Glomerular visceral epithelial cell (primary cell): ENCODE results near the gene CCDC9.

Experiments
- DNase-seq: peaks from one replicate; pipeline ENCODE4 v3.0.0-alpha.2; 2016; ENCODE audit errors: extremely low spot score

Gene CCDC9

DNA sequence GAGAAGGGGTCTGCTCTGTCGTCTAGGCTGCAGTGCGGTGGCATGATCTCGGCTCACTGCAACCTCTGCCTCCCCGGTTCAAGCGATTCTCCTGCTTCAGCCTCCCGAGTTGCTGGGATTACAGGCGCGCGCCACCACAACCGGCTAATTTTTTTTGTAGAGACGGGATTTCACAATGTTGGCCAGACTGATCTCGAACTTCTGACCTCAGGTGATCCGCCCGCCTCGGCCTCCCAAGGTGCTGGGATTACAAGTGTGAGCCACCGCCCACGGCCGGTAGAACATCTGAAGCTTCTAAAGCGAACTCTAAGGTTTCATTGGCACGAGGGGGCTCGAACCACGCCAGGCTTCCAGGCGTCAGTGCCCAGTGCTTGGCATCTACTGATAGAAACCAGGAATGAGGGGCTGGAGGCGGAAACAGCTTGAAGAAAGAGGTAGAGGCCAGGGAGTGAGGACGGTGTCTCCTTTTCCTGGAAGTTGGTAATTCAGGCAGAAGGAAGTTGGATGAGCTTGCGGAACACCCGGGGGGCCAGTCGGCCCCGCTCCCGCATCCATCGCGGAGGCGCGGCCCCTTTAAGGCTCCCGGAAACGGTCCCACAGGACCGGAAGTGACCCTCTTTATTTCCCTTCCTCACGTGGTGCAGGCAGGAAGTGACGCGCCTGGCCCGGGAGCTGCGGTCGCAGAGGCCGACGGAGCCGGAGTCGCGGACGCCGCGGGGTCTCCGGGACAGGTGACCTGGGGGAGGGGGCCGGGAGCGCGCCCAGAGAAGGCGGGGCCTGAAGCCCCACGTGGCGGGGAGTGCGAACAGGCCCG is at the start of gene CCDC9:
Gene CCDC9 (plus strand): TSS at position 647 of the 814 bp plus-strand sequence. CDS start 1,876 bp downstream, outside the sequence.
- DNase-seq = peak; percentile 97

DNA sequence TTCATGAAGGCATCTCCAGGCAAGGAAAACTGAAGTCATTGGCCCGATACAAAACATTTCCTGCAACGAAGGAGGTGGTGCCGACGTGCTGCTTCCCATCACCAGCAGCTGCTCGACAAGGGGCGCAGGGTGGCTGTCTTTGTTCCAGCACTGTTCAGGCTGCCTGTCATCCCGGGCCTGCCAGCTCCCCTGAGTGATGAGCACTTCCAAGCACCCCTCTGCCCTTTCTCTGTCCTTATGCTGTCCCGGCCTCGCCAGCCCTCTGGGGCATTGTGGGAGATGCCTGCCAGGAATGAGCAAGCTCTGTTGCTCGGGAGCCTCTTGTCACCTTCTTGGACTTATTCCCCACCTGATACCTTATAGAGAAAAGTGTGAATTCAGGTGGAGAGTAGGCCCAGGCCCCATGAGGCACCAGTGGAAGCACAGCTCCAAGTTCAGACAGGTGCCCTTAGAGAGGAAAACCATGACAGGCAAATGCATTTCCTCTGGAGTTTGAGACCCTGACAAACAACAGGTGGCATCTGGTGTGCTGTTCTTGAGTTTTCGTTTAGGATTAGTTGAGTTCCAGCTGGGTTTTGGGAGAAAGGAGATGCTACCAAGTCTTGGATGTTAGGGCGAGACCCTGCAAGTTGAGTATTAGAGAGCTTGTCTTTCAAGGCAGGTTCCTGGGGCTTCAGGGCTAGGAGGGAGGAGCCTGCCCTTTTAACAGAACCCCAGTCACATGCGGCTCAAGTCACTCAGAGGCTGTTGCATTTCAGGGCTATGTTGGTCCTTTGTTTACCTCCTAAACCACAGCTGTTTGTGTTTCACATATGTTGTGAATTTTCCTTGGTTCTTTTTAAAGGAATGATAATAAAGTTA is 46.8 kb upstream of the CCDC9 start:
- no peak for DNase-seq

DNA sequence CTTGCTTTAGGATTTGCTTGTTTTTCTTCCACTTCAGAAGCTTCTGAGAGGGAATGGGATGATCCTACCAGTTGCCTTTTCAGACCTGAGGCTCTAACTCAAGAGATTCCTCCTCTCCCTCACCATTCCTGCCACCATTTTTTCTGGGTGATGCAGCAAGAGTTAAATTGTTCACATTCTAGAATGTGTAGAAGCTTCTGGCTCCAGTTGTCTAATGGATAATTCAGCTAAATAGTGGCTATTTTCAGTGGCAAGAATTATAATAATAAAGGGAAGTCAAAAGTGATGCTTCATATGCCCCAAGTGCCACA is 46.2 kb upstream of the CCDC9 start:
- no peak for DNase-seq

DNA sequence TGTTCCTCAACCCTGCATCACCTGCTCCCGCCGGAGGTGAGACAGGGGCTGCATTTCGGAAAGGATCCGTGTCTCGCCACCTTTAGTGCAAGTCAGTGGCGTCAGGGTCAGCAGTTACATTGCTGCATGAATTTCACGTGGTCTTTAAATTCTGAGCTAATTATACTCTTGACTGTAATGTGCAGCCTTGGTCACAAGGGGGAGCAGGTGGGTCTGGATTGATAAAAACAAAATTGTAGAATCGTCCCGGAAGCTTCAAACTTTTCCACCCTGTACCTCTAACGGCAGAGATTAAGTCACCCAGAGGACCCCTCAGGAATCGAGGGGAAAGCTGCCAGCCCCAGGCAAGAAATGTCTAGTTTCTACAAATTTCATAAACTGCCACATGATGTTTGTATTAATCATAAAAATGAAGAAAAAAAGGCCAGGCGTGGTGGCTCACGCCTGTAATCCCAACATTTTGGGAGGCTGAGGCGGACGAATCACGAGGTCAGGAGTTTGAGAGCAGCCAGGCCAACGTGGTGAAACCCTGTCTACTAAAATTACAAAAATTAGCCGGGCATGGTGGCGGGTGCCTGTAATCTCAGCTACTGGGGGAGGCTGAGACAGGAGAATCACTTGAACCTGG is 45.5 kb upstream of the CCDC9 start:
- DNase-seq = peak; percentile 81

DNA sequence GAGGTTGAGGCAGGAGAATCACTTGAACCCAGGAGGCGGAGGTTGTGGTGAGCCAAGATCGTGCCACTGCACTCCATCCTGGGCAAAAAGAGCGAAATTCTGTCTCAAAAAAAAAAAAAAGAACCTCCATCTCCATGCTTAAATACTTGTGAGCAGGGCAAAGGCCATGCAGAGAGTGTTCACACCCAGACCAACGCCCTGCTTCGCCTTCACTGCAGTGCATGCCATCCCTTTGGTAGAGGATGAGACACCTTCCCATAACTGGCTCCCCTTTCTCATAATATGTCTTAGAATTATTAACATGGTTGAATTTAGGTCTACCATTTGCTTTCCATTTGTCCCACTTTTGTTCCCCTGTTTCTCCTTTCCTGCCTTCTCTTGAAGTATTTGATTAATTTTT is 40.7 kb upstream of the CCDC9 start:
- DNase-seq = no peak

DNA sequence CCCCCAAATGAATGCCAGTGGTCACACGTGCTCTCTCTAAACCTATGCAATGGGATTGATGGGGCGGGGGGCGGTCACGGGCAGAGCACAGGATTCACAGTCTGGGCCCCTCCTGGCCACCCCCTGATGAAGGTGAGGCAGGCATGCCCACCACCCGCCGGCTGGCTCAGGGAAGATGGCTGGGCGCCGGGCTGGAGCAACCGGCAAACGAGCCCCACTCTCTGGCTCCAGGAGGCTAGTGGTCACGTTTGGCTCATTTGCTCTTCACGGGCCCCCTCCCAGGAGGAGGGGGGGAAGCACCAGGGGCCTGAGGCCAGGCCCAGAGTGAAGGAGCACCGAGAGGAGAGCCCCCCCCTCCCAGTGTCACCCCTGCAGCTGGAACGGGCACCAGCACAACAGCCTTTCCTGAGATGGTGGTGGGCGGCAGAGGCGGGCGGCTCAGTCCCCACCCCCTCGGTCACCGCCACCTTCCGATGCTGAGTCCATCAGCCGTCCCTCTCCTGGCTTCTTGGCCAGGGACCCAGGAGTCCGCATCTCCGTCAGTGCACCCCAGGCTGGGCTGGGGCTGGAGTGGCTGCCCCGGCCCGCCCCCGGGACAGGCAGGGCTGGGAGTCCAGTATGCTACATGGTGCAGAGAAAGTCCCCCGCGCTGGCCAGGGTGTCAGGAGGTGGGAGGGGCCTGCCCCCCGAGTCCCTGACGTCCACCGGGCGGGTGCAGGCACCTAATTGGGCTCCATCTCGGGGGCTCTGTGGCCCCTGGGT is 35.1 kb upstream of the CCDC9 start:
- no peak for DNase-seq

DNA sequence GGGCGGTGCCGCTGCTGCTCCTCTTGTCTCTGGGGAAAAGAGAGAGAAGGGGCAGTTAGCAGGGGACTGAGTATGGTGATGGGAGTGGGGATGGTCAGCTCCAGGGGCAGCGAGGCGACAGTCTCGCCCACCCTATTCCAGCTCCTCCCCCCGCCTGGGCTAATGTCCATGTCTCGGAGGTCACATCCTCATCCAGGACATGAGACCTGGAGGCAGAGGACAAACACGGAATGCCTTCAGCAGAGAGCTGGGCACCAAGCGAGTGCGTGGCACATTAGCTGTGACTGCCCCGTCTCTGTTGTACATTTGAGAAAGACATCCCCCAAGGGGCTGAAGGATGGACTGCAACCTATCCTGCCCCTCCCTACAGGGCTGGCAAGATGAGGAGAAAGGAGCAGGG is 34.4 kb upstream of the CCDC9 start:
- no peak for DNase-seq

DNA sequence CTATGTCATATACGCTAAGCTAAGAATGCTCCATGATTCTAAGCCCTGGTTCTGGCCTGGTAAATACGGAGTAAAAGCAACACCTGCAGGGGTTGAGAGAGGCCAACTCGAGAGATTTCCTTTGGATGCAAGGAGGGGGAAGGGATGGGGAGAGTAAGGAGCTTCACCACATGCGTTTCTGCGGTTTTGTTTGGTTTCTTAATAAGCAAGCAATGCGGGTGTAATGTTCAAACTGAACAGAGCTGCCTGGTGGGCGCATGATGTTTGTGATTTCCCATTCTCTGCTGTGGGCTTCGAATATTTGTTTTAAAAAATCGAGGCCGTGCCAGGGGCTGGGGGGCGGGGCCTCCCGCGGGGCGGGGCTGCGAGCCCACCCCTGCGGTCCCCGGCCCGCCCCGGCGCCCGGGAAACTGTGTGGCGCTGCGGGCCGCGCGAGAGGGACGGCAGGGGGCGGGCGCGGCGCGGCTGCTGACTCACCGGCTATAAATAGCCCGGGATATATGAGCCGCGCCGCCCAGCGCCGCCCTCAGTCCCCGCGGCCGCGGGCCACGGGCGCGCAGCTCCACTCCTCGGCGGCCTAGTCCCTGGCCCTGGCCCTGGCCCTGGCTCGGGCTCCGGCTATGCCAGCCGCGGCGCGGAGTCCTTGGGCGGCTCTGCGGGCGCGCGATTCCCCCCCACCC is 30.4 kb upstream of the CCDC9 start:
- DNase-seq = peak; percentile 94

DNA sequence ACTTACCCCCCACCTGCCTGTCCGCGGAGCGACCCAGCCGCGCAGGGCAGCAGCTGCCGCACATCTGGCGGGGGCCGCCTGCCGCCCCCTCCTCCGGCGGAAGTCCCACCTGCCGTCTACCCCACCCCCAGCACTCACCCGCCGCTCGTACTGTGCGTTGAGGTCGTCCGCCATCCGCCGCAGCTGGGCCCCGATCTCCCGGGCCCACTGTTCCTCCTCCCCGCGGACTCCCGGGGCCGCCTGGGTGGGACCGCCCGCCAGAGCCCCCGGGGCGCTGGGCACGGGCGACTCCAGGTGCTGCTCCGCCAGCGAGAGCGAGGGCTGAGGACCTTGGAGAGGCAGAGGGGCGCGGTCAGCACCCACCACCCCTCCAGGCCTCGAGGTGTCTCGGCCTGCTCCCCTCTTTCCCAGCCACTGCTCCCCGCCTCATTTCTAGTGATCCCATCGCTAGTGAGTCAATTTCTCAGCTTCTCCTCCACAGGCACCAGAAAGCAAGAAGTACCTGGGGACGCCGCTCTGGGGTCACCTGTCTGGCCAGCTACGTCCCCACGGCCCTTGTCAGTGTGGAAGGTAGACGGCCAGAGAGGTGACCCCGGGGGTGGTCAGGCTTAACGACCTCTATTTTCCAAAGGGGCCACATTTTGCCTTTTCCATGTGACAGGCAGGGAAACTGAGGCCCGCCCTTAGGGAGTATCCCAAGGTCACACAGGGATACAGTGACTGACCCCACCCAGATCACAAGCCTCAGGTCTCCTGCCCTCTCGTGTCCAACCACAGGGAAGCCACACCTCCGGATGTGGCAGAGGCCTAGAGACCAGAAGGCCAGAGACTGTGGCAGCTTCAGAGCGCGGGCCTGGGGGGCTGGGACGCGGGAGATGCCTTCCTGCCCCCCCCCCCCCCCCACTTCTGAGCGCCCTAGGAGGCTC is 29.6 kb upstream of the CCDC9 start:
- peak; percentile 90 for DNase-seq

DNA sequence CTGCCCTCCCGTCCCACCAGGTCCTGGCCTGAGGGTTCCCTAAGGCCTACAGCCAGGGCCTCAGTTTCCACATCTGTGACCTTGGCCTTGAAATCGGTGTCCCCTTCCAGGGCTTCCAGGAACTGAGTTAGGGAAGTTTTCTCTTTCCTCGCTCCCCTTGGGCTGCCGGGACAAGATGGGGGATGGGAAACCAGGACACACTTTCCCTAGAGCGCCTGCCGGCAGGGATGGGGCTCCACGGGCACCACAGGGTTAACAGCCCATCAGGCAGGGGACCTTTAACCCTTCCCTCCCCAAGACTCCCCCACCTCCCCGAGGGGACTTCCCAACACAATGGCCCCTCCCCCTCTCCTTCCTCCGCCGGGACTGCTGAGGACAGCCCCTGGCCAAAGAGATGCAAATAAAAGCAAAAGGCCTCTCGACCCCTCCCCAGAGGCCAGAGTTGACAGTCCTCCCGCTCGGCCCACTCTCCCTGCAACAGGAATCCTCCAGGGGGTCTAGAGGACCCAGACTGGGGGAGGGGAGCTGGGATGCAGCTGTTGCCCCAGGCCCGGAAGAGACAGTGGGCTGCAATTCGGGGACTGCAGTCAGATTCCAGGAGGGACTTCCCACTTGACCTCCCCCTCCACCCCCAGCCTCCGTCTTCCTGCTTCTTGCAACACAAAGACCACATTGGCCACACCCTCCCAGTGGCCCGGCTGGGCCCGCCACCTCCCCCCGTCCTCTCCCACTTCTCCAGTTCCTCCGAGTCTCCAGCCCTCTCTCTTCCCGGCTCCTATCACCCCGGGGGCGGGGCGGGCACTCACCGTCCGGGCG is 28.8 kb upstream of the CCDC9 start:
- peak; percentile 95 for DNase-seq

DNA sequence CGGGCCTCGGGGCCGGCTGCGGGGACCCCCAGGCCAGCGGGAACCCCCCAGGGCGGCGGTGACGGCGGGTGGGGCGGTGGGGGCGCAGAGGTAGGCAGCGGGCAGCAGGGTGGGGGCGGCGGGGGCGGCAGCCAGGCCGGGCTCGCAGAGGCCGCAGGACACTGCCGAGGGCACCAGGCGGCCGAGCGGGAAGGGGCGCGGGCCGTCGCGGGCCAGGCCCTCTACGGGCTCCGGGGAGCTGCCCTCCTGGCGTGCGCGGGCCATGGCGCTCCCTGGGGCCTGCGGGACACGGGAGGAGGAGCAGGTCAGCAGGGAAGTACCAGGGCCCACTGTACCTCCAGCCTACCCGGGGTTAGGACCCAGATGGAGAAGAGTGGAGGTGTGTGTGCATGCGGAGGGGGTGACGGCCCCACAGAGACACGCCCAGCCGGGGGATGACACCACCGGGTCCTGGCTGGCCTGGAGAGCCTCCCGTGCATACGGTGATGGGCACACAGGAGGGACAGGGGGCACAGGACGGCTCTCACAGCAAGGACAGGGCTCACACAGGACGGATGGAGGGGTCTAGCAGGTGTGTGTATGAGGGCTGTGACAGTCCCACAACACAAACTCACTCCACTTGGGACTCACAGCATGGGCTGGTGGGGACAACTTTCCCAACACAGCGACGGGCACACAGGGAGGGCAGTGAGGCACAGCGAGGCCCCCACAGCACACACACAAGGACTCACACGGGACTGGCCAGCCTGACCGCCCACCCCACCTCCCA is 28.0 kb upstream of the CCDC9 start:
- DNase-seq = peak; percentile 73

DNA sequence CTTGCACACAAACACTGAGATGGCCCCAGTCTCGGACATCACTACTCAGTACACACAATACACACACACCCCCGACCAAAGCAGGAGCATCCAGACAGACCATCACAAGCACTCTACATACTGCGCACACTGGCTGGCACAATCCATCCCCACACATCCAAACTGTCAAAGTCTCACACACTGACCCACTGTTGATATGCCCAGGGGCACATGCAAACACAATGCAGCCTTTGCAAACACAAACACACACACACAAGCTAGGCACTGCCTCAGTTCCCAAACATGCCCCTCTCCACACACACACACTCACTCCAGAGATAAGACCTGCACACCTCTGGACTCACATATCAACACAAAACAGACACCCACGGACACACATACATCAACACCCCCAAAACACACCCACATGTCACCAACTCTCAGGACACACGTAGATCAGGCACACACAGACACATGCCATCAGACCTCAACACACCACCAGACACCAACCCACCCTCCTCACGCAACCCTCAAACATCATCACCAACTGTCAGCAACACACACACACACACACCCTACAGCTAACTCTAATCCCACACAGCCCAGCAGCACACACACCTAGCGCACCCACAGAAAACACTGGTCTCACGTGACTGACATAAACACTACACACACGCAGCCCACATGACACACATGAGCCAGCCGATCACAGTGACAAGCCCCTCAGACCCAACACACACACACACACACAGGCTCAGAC is 27.2 kb upstream of the CCDC9 start:
- DNase-seq = no peak

DNA sequence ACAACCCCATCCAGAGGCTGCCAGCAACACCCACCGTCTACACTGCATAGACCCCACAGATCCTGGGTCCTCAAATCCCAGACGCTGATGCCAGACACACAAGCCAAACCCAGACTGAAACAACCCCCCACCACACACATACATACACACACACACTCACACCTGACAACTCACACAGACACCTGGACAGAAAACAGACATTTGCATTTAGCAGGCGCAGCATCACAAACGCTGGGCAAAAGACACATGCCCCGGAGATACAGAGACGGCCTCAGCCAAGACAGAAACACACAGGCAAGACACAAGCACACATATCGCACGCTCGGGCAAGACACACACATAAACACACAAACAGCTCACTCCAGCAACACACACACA is 26.7 kb upstream of the CCDC9 start:
- no peak for DNase-seq

DNA sequence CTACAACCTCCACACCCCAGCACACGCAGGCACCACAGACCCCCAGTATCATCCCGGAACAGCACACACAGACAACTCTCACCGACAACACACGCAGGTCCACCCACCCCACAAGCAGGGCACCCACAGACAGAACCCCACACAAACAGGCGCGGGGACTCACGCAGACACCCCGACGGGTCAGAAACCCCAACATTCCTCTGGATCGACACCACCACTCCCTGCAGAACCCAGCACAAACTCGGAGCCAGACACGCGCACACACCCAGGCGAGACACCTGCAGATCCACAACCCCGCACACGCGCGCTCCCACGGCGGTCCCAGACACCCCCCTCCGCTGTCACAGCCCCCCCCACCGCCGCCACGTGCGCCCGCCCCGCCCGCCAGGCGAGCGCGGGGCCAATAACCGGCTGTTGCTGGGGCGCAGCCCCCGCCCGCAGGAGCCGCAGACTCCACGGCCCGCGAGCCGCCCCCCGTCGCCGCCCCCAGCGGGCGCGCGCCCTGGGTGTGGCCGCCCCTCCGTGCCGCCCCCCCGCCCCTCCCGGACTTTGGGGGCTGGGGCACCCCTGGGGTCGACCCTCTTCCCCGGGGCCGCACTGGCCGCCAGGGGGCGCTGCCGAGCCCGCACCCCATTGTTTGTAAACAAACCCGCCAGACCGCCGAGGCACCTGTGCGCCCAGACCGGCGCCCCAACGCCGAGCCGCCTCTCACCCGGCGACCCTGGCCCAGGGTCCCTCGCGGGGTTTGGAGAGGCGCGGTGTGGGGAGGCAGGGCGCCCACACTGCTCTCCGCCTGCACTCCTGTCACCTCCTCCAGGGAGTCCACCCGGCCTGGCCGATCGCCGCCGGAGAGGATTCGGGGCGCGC is 26.0 kb upstream of the CCDC9 start:
- DNase-seq = peak; percentile 65

DNA sequence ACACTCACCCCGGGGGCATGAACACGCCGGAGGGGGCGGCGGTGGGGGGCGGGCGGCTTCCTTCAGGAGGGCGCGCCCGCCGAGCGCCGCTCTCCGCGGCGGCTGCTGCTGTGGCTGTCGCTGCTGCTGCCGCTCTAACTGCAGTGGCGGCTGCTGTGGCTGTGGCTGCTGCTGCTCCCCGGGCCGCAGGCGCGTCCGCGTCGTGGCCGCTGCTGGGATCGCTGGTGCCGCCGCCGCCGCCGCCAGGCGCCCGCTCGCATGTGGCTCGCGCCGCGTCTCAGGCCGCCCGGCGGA is 25.5 kb upstream of the CCDC9 start, which contains the start of gene BBC3:
Gene BBC3 (minus strand): TSS at position 279 of the 294 bp plus-strand sequence. CDS start 2,768 bp downstream, outside the sequence.
- DNase-seq = no peak

DNA sequence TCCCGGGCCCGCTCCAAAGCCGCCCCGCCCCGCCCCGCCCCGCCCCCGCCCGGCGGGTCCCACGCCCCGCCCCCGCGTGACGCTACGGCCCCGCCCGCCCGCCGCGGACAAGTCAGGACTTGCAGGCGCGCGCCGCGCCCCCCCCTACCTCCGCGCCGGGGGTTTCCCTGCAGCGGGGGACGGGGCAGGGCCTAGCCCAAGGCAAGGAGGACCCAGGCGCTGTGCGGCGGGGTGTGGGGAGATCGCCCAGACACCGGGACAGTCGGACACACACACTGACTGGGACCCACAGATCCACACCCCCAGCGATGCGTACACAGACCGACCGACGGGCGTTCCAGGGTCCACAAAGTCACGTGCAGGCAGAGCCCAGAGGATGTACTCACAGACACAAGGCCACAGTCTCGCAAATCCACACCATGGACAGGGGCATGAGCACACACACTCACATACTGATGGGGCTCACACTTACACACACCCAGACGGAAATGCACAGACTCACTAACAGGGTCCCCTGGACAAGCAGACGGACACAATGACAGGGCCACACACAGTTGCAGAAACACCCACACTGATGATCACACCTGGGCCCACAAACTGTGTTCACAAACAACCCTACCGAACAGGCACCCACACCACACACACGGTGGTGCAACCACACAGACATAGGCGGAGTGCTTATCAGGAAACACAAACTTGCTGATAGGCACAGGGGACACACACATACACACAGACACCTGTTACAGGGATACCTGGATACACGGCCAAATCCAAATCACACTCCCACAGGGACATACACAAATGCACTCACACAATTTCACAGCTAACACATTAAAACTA is 24.9 kb upstream of the CCDC9 start:
- DNase-seq = peak; percentile 93
